Activated CD4-positive, CD25-positive, alpha-beta regulatory T cell (primary cell): ENCODE results near the gene P3H4.
"Not testable (repeated sequence)": the region's sequence is repeated elsewhere in the genome, so short reads cannot be mapped to it uniquely, and the experiment has no call there.

Experiments used
- DNase-seq, 4 experiments: peaks; one replicate each; lab custom pipeline; 2025; lab: John Stamatoyannopoulos, UW

P3H4 gene

DNA sequence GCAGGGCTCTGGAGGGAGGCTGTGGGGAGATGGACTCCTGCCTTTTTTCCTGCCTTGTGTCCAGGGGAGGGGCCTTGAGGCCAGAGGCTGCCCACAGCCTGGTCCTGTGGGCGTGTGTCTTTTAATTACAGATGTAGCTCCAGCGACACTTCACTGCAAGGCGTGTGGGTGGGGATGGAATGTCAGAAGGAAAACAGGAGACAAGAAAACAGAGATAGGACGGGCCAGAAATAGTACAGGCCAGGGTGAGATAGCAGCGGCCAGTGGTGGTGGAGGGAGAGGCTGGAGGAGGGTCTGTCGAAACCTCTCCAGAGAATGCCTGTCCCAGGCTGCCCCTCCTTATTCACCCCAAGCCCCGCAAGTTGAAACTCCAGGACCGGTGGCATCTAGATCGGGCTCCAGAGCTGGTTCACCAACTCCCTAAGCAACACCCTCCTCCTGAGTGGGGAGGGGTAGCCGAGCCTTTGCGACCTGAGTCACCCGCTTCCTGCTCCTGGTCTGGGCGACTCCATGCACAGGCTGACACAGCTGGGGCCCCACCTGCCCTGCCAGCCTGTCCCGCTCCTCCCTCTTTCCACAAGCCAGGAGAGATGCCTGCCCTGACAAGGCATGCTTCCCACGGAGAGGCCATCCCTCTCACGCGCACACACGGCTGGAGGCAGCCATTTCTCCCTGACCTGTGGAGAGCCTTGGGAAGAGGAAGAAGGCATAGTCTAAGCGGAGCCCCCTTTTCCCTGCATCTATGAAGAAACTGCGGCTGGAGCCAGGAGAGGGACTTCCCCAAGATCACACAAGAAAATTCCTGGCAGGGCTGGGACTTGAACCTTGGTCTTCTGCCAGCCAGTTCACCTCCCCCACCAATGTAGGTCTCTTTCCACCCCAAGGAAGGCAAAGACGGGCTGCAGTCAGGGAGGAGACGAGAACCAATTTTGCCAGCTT lies 18.6 kb downstream of the P3H4 start:
- DNase-seq: no peak

DNA sequence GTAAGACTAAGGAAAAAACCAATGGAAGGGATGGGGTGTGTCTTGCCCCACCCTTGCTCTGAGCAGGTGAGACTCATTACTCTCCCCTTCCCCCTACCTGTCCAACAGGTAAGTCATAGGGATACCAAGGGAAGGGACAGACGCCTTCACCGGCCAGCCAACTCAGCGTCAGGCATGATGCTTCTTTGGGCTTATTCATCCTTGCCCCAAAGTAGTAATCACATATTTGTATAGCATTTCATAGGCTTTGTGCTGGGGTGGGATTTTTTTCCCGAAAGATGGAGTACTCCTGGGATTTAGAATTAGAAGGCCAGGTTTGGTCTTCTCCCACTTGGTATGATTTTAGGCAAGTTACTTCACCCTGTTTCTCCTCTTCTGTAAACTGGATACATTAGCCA lies 24.7 kb downstream of the P3H4 start:
- DNase-seq: no peak

DNA sequence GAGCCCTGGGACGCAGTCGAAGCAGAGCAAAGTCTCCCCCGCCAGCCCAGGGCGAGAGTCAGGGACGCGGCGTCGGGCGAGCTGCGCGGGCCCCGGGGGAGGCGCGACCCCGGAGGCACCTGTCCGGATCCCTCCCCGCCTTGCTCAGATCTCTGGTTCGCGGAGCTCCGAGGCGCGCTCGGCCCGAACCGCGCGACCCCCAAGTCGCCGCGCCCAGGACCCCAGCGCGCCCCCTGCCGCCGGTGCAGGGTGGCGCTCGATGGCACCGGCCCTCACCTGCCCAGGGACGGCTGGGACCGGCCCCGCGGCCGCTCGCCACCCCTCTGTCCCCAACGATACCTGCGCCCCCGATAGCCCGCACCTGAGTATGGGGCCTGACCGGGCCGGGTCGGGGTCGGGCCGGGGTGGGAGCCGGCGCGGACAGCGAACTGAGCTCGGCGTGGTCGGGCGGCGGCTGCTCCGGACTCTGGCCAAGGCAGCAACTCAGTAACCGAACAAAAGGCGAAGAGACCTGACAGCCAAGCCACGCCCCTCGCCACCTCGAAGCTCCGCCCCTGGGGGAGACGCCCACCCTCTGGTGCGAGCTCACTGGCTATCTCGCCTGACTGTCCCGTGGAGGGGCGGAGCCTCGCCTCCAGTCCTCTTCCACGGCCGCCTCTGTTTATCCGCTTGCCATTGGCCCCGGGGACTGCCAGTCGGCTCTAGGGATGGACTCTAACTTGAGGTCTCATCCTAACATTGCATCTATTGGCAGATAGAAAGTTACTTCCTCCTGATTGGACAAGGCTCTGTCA lies 25.3 kb downstream of the P3H4 start, which contains the start of gene JUP:
JUP (minus strand) TSS at position 485 of the 794 bp plus-strand sequence. CDS start 14,857 bp downstream, outside the sequence.
- peak; percentile 66 to 75 (median 71) for DNase-seq

DNA sequence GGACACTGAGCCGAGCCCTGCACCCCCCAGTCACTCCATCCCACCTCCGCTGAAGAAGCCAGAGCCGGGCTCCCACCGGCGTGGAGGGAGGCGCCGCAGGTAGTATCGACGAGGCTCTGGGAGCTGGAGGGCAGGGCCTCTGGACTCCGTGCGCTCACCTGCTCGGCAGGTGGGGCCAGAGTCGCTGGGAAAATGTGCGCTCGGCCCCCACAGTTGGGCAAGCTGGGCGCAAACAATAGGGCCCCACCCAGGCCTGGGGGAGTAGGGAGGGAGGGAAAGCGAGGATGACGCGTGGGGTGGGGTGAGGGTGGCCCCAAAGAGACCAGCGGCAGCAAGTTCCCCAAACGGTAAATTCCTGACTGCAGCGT lies 25.9 kb downstream of the P3H4 start:
- DNase-seq: no peak

DNA sequence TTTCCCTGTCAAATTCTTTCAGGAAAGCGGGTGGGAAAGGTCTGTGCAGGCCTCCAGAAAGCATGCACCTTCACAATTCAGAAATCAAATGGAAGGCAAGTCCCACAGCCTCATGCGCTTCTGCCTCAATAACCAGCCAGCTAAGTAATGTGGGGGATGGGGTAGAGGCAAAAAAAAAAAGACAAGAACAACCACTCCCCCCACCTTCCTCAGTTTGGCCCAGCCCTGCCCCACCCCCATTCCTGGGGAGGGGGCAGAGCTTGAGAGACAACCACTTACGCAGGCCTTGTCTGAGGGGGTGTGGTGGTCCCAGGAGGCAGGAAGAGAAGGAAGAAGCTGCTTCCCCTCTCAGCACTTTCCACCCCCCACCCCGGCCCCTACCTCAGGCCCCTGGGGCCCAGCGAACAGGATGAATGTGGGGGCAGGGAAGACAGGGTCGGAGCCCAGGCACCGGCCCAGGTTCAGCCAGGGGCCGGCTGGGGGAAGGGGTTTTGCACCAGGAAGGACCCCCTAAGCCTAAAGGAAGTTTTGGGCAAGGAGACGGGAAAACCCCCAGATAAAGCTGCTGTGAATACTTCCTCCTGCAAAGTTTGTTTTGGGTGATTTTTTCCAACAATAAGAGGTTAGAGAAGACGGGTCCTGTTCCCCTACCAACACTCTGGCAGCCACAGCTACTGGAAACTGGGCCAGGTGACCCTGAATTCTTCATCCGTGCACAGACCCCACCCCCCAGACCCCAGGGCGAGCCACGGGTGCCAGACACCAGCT lies 26.5 kb downstream of the P3H4 start:
- no peak for DNase-seq

DNA sequence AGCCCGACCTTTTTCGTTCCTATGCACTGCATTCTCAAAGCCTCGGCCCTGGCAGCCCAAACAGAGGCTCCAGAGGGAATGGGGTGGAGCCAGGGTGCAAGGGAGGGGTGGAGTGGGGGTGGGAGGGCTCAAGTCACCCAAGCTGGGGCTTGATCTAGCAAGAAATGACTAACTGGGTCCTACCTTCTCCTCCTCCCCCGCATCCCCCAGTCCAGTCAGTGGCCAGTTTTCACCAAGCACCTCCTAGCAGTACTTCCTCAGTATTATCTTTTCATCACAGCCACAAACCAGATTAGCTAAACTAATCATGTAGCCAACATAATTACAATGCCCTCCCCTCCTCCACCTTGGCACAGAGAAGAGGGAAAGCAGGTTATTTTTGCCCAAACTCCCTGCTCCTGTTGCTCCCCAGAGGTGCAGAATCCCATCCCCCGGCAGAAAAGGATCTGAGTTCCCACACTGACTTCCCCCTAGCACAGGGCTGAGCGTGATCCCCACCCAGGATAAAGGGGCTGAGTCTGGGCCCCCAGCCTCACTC lies 27.5 kb downstream of the P3H4 start:
- no peak for DNase-seq

DNA sequence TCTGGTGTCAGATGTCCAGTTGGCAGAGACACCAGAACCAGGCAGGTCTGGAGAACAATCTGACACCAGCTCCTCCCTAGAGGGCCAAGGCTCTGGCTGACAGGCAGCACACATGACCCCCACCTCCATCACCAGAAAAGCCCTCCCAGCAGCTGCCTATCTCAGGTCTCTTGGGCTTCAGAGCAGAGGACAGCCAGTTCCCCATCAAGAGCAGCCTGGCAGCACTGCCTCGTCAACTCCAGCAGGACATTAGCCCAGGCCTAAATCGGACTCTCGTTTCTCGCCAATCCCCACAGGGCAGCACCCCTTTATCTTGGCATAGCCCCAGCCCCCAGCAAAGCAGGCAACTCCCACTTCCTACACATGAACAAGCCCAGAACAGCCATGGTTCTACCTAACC lies 29.6 kb downstream of the P3H4 start:
- no peak for DNase-seq

DNA sequence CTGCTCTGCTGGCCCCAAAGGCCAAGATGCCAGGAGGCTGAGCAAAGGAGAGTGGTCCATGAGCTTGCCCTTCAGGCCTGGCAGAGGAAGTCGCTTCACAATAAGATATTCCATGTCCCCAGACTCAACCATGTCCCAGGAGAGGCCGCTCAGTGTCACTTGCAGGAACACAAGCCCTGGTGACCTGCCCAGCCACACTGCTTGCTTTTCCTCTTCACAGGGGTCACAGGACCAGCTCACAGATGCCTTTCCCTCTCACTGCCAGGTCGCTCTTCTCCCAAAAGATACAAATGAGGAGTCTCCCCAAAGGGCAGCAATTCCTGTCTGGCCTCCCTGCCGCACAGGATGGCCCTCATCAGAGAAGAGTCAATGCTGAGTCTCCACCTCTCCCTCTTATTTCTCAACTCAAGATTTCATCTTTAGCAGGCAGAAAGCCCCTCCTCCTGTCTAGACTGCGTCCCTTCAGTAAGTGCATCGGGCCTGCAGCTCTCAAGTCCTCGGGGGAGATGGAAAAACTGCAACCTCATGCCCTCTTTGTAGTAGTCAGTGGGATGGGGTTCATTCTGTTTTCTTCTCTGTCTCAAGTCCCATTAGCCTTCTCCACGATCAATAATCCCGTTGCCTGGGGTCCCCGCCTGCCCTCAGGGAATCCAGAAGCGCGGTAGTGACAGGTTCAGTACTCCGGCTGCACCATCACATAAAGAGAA lies 30.2 kb downstream of the P3H4 start:
- DNase-seq: no peak

DNA sequence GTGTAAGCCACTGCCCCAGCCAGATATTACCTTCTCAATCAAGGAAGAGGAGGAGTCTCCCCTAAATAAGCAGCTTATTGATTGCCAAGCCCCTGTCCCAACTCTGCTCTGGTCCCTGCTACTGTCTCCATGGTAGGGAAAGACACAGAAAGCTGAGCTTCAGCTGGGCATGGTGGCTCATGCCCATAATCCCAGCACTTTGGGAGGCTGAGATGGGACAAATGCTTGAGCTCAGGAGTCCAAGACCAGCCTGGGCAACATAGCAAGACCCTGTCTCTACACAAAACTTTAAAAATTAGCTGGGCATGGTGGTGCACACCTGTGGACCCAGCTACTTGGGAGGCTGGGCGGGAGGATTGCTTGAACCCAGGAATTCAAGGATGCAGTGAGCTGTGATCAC lies 31.8 kb downstream of the P3H4 start:
- no peak for DNase-seq

DNA sequence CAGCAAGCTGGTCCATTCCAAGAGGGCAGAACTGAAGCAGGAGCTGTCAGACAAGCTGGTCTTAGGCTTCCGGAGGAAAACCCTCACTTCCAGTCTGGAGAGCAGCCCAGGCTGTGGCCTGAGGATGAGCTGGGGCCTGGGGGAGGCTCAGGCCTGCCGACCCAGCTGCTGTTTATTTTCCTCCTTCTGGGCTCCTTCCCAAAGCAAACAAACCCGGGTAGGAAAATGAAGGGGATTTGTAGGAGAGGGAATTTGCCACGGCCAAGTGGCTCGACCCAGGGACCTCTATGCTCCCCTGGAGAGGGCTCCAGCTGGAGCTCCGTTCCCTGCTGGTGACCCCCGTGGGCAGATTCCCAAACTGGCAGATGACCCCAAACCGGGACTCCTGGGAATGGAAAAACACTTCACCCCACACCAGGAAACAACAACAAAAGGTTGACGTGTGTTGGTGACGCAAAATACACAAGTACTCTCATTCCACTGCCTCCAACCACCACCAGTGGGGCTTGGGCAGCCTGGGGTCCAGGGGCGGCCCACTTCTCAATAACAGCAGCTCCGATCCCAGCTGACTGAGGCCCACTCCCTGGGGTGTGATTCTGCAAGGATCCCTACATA lies 34.1 kb downstream of the P3H4 start:
- DNase-seq: no peak

DNA sequence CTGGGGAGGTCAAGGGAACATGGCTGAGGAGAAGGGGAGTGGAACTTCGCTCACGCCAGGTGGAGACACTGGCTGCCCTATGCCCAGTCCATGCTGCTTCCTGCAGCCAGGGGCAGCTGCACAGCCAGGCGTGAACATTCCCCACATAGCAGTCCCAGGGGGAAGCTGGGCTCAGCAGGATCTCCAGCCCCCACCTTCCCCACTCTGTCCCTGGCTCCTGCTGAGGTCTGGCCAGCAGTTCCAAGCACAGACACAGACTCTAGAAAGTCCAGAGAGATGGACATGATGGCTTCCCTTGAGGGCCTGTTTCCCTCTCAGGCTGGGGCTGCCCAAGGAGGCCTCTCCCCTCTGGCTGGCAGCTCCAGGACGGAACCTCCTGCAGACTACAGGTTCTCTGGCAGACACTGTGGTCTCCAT lies 34.6 kb downstream of the P3H4 start:
- DNase-seq: no peak

DNA sequence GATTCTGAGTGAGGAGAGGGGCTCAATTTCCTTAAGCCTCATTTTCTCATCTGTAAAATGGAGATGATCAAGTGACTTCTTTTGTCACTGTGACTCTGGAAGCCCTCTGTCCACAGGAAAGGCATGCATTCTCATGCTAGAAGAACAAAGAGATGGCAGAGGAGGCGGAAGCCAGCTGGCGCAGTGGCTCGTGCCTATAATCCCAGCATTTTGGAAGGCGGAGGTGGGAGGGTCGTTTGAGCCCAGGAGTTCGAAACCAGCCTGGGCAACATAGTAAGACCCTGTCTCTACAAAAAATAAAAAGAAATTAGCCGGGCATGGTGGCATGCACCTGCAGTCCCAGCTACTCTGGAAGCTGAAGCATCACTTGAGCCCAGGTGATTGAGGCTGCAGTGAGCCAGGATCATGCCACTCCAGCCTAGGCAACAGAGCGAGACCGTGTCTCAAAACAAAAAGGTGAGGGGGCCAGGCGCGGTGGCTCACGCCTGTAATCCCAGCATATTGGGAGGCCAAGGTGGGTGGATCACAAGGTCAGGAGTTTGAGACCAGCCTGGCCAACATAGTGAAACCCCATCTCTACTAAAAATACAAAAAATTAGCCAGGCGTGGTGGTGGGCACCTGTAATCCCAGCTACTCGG lies 35.4 kb downstream of the P3H4 start:
- DNase-seq: not testable (repeated sequence)

DNA sequence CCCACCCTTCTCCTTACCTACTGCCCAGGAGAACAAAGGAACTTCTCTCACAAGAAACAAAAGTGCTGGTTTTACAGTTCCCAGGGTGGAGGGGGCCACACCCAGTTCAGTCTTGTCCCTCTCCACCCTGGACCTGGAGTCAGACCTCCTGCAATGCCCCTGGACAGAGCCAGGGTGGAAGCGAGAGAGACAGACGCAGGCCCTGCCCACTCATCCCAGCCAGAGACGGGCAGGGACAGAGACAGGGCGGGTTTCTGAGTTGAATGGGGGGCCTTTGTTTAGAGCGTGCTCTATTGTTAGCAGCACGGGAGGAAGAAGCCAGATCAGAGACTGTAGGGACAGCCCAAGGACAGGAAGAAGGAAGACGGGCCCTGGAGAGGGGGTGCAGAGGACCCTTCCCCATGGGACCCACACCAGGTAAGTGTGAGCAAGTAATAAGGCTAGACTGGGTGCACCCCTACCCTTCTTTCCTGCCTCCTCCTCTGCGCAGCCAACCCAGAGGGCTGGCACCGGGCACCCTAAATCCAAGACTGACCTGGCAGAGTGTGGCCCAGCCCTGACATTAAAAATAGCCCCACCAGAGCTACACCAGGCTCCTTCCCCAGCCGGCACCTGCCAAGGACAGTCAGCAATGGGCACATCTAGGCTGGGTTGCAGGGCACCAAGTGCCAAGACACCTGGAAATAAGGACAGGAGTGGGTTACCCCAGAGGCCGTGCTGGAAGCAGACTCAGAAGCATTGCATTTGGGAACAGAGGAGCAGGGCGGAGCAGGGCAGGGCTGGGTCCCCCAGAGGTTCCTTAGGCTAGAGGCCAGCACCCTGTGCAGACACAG lies 36.1 kb downstream of the P3H4 start:
- DNase-seq: no peak

DNA sequence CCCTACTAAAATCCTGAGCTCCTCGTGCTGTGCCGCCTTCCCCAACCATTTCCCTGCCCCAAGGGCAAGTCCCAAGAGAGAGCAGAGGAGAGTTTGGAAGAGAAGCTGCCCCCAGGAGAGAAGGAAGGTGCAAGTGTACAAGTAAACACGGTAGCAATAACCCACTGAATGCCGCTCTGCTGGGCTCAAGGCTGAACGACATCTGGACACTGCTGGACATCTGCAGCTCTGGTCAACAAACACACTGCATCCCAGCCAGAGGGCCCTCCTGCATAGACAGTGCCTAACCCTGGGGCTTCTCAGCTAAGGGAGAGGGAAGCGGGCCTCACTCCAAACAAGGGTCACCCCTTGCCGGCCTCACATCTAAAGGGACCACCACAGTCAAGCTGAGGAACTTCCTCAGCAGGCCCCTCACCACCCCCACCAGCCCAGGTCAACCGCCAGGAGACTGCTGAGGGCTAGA lies 38.0 kb downstream of the P3H4 start:
- DNase-seq: no peak

DNA sequence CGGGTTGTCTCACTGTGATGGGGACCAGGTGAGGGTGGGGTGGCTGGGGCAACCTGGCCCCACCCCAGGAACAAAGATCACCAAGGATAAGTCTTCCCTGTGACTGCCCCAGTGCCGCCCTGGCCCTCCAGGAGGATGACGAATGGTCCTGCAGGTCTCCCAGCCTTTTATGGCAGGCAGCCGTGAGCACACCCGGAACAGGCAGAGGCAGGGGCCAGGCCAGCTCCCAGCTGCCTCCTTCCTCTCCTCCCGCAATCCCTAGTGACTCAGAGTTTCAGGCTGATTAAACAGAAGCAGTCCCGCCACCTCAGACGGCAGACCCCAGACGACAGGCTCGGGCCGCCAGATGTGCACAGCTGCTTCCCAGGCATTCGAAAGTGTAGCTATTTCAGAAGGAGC lies 38.6 kb downstream of the P3H4 start:
- DNase-seq: no peak

DNA sequence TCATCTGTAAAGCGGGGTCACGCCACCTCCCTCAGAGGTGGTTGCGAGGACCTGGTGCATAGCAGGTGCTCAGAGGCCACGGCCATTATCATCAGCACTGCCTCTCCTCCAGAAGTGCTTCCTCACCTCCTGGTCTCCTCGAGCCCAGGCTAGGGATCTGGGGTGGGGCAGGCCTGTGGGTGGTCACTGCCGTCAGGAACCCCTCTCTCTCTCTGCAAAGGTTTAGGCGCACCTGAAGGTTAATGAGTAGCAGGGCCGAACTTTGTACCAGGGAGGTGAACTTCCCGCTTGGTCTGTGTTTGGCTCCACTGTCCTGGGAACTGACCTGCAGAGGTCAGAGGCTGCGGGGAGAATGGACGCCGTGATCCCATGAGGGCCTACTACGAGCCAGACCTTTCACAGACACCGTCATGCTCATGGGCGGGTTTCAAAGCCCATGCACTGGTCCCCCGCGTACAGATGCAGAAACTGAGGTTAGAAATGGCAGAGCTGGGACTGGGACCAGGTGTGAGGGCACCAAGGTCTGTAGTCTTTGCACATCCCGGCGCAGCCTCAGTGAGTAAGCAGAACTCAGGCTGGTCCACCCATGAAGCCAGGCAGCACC lies 39.1 kb downstream of the P3H4 start:
- no peak for DNase-seq

DNA sequence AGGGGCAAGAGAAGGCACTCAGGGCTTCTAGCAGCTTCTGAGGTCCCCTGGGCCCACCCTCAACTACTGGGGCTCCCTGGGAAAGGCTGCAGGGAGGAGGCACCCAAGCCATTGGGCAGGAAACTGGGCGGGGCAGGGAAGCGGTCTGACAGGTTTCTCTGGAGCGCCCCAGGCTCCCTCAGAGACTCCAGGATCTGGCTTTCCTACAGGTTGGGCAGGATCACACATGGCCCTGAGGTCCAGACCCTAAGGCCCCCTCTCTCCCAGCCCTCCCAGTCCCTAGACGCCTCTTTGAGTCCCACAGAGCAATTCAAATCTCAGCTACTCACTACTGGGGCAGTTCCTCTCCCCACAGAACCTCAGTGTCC lies 39.5 kb downstream of the P3H4 start:
- DNase-seq: no peak

DNA sequence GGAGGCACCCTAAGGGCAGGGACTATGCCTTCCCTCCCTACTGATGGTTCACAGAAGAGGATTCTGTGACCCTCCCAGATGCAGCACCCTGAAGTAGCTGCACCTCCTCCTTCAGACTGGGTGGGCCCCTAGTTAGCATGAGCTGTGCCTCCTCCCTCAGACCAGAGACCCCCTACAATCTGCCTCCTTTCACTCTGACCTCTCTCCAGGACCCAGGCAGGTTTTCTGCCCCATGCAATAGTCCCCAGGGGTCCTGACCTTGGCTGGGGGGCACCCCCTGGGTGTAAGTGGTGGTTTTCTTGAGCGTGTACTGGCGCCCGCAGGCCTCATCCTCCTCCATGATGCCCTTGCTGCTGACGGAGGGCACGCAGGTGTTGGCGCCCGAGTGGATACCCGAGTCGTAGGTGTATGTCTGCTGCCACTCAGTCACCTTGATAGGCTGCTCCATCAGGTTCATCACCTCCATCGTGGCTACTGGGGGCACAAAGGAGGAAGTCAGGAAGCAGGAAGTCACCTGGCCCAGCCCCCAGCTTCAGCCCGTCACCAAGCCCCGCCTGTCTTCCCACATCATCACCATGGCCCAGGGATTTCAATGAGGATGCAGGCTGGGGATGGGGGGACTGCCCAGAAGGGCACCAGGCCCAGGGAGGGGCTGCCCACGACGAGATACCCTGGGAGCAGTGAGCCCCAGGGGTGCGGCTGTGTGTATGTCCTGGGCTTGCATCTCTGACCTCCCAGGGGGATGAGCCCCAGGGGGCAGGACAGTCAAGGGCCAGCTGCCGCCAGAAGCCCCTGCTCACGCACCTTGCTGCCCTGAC lies 40.2 kb downstream of the P3H4 start:
- no peak for DNase-seq
